Adipose tissue (tissue), 3 donors: Measurements from ENCODE around the gene BSN. TPM values are rescaled to one million over a fixed set of nuclear protein-coding genes. Genes with fewer than 3 reads are reported as not detected.

ENCODE experiments used
- H3K27ac ChIP-seq: one replicate; pipeline ENCODE4 v1.5.1; 2013; ENCODE audit warnings: low read depth, low read length
- WGBS, 3 donors: extraction: QIAGEN DNeasy Blood & Tissue Kit; methylation state at CpG; one replicate each; pipeline ENCODE4 v1.1.7; 2013; 5-methylcytosine and 5-hydroxymethylcytosine counted together
- polyA plus RNA-seq, 3 donors: library from polyadenylated mRNA; stranded (reverse); fragments of 200-250 nt; gene quantifications; one replicate each; pipeline ENCODE4 v1.2.3, GENCODE V29; 2013
- donor health status: healthy with polysubstance abuse.
- donor health status: Bipolar disorder and iron deficiency.
- donor health status: healthy.

BSN gene
- polyA plus RNA-seq, 3 donors = 0.06 to 0.49 (median 0.11) TPM

- WGBS, 3 donors = 78 to 86% (median 79%) methylated on average over 9 of the region's 9 CpGs
- H3K27ac ChIP-seq = no peak overlapping the region
Observed at GRCh38 chr3:49533786-49534519, 20.3 kb upstream of the BSN start.

- 69 to 81% (median 77%) methylated on average over 14 of the region's 14 CpGs for WGBS, 3 donors
- no peak overlapping the region for H3K27ac ChIP-seq
Observed at GRCh38 chr3:49534581-49535441, 19.5 kb upstream of the BSN start.

GRCh38 chr3:49535971-49536874 lies 18.1 kb upstream of the BSN start:
- H3K27ac ChIP-seq = no peak overlapping the region
- 64 to 75% (median 65%) methylated on average over 7 of the region's 7 CpGs for WGBS, 3 donors

GRCh38 chr3:49536875-49537533 lies 17.3 kb upstream of the BSN start:
- 82 to 89% (median 83%) methylated on average over 16 of the region's 16 CpGs for WGBS, 3 donors
- H3K27ac ChIP-seq = no peak overlapping the region

- H3K27ac ChIP-seq = peak overlapping the region; percentile 64
- WGBS, 3 donors = 0 to 2% (median 1%) methylated on average over 57 to 63 of the region's 63 CpGs
Observed at GRCh38 chr3:49539659-49540560, 14.4 kb upstream of the BSN start.

- H3K27ac ChIP-seq = no peak overlapping the region
Observed at GRCh38 chr3:49552087-49552486, 2.2 kb upstream of the BSN start.

- no peak overlapping the region for H3K27ac ChIP-seq
- WGBS, 3 donors = 46 to 49% (median 47%) methylated on average over 8 of the region's 8 CpGs
Observed at GRCh38 chr3:49553324-49553691, 969 bp upstream of the BSN start.

- H3K27ac ChIP-seq = no peak overlapping the region
- WGBS, 3 donors = 1 to 2% (median 1%) methylated on average over 38 to 66 of the region's 66 CpGs
Observed at GRCh38 chr3:49554633-49555265, 472 bp downstream of the BSN start.

GRCh38 chr3:49556500-49557275 lies 2.4 kb downstream of the BSN start:
- no peak overlapping the region for H3K27ac ChIP-seq
- 85 to 86% (median 86%) methylated on average over 3 of the region's 3 CpGs for WGBS, 3 donors

- no peak overlapping the region for H3K27ac ChIP-seq
- WGBS, 3 donors = 36 to 64% (median 54%) methylated on average over 4 of the region's 4 CpGs
Observed at GRCh38 chr3:49563040-49563578, 8.8 kb downstream of the BSN start.

- H3K27ac ChIP-seq = no peak overlapping the region
- 87 to 97% (median 90%) methylated on average over 4 of the region's 4 CpGs for WGBS, 3 donors
Observed at GRCh38 chr3:49563766-49564165, 9.5 kb downstream of the BSN start.

GRCh38 chr3:49566312-49566711 lies 12.0 kb downstream of the BSN start:
- WGBS, 3 donors = 77 to 88% (median 79%) methylated on average over 2 of the region's 2 CpGs

GRCh38 chr3:49567406-49567805 lies 13.1 kb downstream of the BSN start:
- 41 to 54% (median 53%) methylated on average over 2 of the region's 2 CpGs for WGBS, 3 donors
- H3K27ac ChIP-seq = no peak overlapping the region

More at GRCh38 chr3:49566312-49566711, 12.0 kb downstream of the BSN start:
- no peak overlapping the region for H3K27ac ChIP-seq

- H3K27ac ChIP-seq = no peak overlapping the region
Observed at GRCh38 chr3:49568965-49569364, 14.7 kb downstream of the BSN start.

GRCh38 chr3:49570028-49570654 lies 15.9 kb downstream of the BSN start:
- no peak overlapping the region for H3K27ac ChIP-seq
- WGBS, 3 donors = 68 to 72% (median 71%) methylated on average over 6 of the region's 6 CpGs

GRCh38 chr3:49582177-49582576 lies 27.9 kb downstream of the BSN start:
- no peak overlapping the region for H3K27ac ChIP-seq
